ENCODE measurements around the gene RCSD1.

RCSD1 gene

GRCh38 chr1:167659450-167659849 is 29.4 kb downstream of the RCSD1 start:
- no peak overlapping the region for H3K27ac ChIP-seq (ENCODE audit: low read depth, low read length)
- H3K4me1 ChIP-seq (ENCODE audit: control insufficient read depth, insufficient read depth, low read length), result peaks cover 21% of the 10 kb centered on the region; the same call in 1 of the 2 replicates
- H3K4me3 ChIP-seq (ENCODE audit: low read depth, low read length), result no peak overlapping the region
- H3K27me3 ChIP-seq (ENCODE audit: control insufficient read depth, insufficient read depth, low read length), result no peaks in the 10 kb centered on the region
- no peak overlapping the region for H3K9ac ChIP-seq (ENCODE audit: low read length)
- no peaks in the 10 kb centered on the region for H3K36me3 ChIP-seq (ENCODE audit: control insufficient read depth, insufficient read depth, low read length)
- H3K9me3 ChIP-seq (ENCODE audit: control insufficient read depth, insufficient read depth, low read depth, low read length), result no peaks in the 10 kb centered on the region

DNA sequence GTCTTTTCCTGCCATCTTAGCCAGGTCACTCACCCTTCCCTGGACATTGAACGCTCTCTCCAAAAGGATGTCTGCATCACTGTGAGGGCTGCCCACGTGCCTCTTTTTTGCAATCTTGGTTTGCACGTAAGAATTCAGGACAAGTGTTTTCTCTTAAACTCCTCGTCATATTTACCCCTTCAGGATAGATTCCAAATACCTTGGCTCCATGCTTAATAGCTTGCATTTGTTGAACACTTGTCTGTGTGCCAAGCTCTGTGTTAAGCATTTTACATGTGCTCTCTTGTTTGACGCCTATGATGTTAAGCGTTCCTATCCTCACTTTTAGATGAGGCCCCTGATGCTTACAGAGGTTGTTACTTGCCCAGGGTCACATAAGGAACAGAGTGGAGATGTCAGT is 29.8 kb downstream of the RCSD1 start:
- no peak overlapping the region for H3K27ac ChIP-seq (ENCODE audit: low read depth, low read length)
- H3K36me3 ChIP-seq (ENCODE audit: control insufficient read depth, insufficient read depth, low read length), result no peaks in the 10 kb centered on the region
- H3K9me3 ChIP-seq (ENCODE audit: control insufficient read depth, insufficient read depth, low read depth, low read length), result no peaks in the 10 kb centered on the region
- H3K4me3 ChIP-seq (ENCODE audit: low read depth, low read length), result no peak overlapping the region
- H3K4me1 ChIP-seq (ENCODE audit: control insufficient read depth, insufficient read depth, low read length), result peaks cover 21% of the 10 kb centered on the region; the same call in 1 of the 2 replicates
- no peaks in the 10 kb centered on the region for H3K27me3 ChIP-seq (ENCODE audit: control insufficient read depth, insufficient read depth, low read length)
- H3K9ac ChIP-seq (ENCODE audit: low read length), result no peak overlapping the region

DNA sequence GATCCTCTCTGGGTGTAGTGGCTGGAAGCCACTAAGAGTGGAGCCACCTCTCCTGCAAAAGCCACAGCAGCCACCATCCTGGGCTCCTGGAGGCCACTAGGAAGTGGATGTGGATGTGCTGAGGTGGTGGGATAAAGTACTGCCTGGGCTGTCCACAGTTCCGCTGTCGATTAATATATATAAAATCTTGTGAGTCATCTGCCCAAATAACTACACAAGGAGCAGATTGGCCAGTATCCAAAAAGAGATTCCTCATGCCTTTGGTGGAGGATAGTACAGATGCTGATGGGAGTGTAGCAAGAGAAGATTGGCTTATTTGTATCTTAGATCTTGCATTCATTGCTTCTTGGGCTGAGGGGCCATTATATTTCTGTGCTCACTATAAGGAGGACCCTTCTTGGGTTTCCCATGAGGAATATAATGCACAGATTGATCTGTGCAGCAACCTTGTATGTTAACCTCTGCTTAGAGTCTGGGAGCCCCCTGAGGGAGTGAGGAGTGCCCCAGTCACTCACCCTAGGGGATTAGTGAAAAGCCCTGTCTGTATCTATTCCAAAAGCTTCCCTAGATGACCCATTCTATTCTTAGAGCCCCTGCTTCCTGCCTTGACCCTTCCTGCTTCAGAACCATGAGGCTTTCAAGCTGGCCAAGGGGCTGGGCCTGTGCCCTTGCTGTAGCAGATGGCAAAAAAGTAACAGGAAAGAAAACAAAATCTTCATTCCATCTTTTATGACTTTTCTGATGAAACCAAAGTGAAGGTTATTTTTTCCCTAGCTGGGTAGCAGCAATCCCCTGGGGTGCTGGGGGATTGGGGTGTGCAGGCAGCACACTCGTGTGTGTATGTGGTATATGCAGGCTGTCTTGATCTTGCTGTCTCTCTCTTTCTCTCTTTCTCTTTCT is 31.7 kb downstream of the RCSD1 start:
- Histone ChIP-seq H3K9me3 (ENCODE audit: control insufficient read depth, insufficient read depth, low read depth, low read length) (no peaks in the 10 kb centered on the region), H3K4me3 (ENCODE audit: low read depth, low read length) (no peak overlapping the region), H3K9ac (ENCODE audit: low read length) (no peak overlapping the region), H3K36me3 (ENCODE audit: control insufficient read depth, insufficient read depth, low read length) (no peaks in the 10 kb centered on the region), H3K27me3 (ENCODE audit: control insufficient read depth, insufficient read depth, low read length) (no peaks in the 10 kb centered on the region), H3K4me1 (ENCODE audit: control insufficient read depth, insufficient read depth, low read length) (peaks cover 24% of the 10 kb centered on the region; the same call in 1 of the 2 replicates), H3K27ac (ENCODE audit: low read depth, low read length) (no peak overlapping the region)

DNA sequence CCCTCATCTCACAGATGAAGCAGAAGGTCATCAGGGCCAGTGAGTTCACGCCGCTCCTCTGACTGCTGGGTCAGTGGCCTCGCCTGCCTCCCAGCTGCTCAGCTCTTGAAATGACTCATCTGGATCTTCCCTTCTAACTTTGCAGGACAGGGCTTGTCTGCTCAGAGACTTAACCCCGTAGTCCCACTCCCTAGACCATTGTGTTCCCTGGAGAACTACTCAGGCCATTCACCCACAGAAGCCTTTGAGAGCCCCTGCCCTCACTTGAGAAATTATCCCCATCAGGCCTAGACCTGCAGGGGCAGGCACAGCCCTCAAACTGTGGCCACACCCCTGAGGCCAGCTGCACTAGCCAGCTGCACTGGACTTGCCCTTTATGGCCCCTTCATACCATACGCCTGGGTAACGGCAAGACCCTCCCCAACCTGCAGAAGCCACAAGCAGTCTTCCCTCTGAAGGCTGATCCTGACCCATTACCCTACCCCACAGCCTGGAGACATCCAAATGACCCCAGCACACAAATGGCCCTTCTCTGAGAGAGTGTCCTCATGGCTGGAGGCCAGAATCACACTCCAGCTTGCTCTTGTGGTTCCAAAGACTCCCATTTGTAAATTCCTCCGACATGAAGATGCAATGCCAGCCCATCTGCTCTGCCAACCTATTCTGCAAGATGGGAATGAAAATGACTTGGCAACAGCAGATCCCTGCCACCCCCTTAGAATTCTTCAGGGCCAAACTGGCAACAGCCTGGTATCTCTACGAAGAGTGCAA is 33.2 kb downstream of the RCSD1 start:
- Histone ChIP-seq H3K4me3 (ENCODE audit: low read depth, low read length) (no peak overlapping the region), H3K27ac (ENCODE audit: low read depth, low read length) (no peak overlapping the region), H3K27me3 (ENCODE audit: control insufficient read depth, insufficient read depth, low read length) (no peaks in the 10 kb centered on the region), H3K9me3 (ENCODE audit: control insufficient read depth, insufficient read depth, low read depth, low read length) (no peaks in the 10 kb centered on the region), H3K9ac (ENCODE audit: low read length) (no peak overlapping the region), H3K36me3 (ENCODE audit: control insufficient read depth, insufficient read depth, low read length) (no peaks in the 10 kb centered on the region), H3K4me1 (ENCODE audit: control insufficient read depth, insufficient read depth, low read length) (peaks cover 24% of the 10 kb centered on the region; the same call in 1 of the 2 replicates)

GRCh38 chr1:167665469-167665868 is 35.4 kb downstream of the RCSD1 start:
- Histone ChIP-seq H3K4me3 (ENCODE audit: low read depth, low read length) (no peak overlapping the region), H3K27me3 (ENCODE audit: control insufficient read depth, insufficient read depth, low read length) (no peaks in the 10 kb centered on the region), H3K9me3 (ENCODE audit: control insufficient read depth, insufficient read depth, low read depth, low read length) (no peaks in the 10 kb centered on the region), H3K36me3 (ENCODE audit: control insufficient read depth, insufficient read depth, low read length) (no peaks in the 10 kb centered on the region), H3K9ac (ENCODE audit: low read length) (no peak overlapping the region), H3K27ac (ENCODE audit: low read depth, low read length) (no peak overlapping the region), H3K4me1 (ENCODE audit: control insufficient read depth, insufficient read depth, low read length) (peaks cover 23% of the 10 kb centered on the region; the same call in 1 of the 2 replicates)

DNA sequence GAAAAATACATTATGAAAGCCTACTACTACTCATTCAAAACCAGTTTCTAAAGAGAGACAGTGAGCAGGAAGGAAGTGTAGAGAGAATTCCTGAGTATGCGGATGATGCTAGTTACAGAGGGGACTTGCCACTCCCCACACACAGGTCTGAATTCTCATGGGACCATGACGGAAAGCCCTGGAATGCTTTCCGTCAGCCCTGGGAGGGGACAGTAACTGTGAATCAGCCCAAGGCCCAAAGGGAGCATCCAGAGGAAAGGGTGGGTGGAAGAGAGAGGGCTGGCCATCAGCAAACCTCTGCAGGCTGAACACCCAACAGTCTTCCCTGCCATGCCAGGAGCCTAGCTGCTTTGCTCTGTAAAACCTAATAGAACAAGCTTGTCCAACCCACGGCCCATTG is 36.4 kb downstream of the RCSD1 start:
- H3K36me3 ChIP-seq (ENCODE audit: control insufficient read depth, insufficient read depth, low read length), result no peaks in the 10 kb centered on the region

GRCh38 chr1:167667536-167667935 is 37.5 kb downstream of the RCSD1 start:
- Histone ChIP-seq H3K9ac (ENCODE audit: low read length) (no peak overlapping the region), H3K4me1 (ENCODE audit: control insufficient read depth, insufficient read depth, low read length) (peaks cover 20% of the 10 kb centered on the region; the same call in 1 of the 2 replicates), H3K27ac (ENCODE audit: low read depth, low read length) (no peak overlapping the region), H3K27me3 (ENCODE audit: control insufficient read depth, insufficient read depth, low read length) (no peaks in the 10 kb centered on the region), H3K9me3 (ENCODE audit: control insufficient read depth, insufficient read depth, low read depth, low read length) (no peaks in the 10 kb centered on the region), H3K4me3 (ENCODE audit: low read depth, low read length) (no peak overlapping the region), H3K36me3 (ENCODE audit: control insufficient read depth, insufficient read depth, low read length) (no peaks in the 10 kb centered on the region)

More for the DNA sequence above, 36.4 kb downstream of the RCSD1 start:
- Histone ChIP-seq H3K27me3 (ENCODE audit: control insufficient read depth, insufficient read depth, low read length) (no peaks in the 10 kb centered on the region), H3K27ac (ENCODE audit: low read depth, low read length) (no peak overlapping the region), H3K4me1 (ENCODE audit: control insufficient read depth, insufficient read depth, low read length) (peaks cover 23% of the 10 kb centered on the region; the same call in 1 of the 2 replicates), H3K4me3 (ENCODE audit: low read depth, low read length) (no peak overlapping the region), H3K9me3 (ENCODE audit: control insufficient read depth, insufficient read depth, low read depth, low read length) (no peaks in the 10 kb centered on the region), H3K9ac (ENCODE audit: low read length) (no peak overlapping the region)

- no peaks in the 10 kb centered on the region for H3K27me3 ChIP-seq (ENCODE audit: control insufficient read depth, insufficient read depth, low read length)
- no peaks in the 10 kb centered on the region for H3K9me3 ChIP-seq (ENCODE audit: control insufficient read depth, insufficient read depth, low read depth, low read length)
- no peak overlapping the region for H3K4me3 ChIP-seq (ENCODE audit: low read depth, low read length)
- H3K4me1 ChIP-seq (ENCODE audit: control insufficient read depth, insufficient read depth, low read length), result peaks cover 14% of the 10 kb centered on the region; the same call in 1 of the 2 replicates
- H3K36me3 ChIP-seq (ENCODE audit: control insufficient read depth, insufficient read depth, low read length), result no peaks in the 10 kb centered on the region
- no peak overlapping the region for H3K27ac ChIP-seq (ENCODE audit: low read depth, low read length)
- no peak overlapping the region for H3K9ac ChIP-seq (ENCODE audit: low read length)
Measured at GRCh38 chr1:167668108-167668507, 38.1 kb downstream of the RCSD1 start.

- H3K9me3 ChIP-seq (ENCODE audit: control insufficient read depth, insufficient read depth, low read depth, low read length), result no peaks in the 10 kb centered on the region
- peaks cover 11% of the 10 kb centered on the region; the same call in 1 of the 2 replicates for H3K4me1 ChIP-seq (ENCODE audit: control insufficient read depth, insufficient read depth, low read length)
- H3K4me3 ChIP-seq (ENCODE audit: low read depth, low read length), result no peak overlapping the region
- H3K36me3 ChIP-seq (ENCODE audit: control insufficient read depth, insufficient read depth, low read length), result no peaks in the 10 kb centered on the region
- no peak overlapping the region for H3K27ac ChIP-seq (ENCODE audit: low read depth, low read length)
- H3K9ac ChIP-seq (ENCODE audit: low read length), result no peak overlapping the region
- no peaks in the 10 kb centered on the region for H3K27me3 ChIP-seq (ENCODE audit: control insufficient read depth, insufficient read depth, low read length)
Measured at GRCh38 chr1:167669209-167670124, 39.4 kb downstream of the RCSD1 start.

DNA sequence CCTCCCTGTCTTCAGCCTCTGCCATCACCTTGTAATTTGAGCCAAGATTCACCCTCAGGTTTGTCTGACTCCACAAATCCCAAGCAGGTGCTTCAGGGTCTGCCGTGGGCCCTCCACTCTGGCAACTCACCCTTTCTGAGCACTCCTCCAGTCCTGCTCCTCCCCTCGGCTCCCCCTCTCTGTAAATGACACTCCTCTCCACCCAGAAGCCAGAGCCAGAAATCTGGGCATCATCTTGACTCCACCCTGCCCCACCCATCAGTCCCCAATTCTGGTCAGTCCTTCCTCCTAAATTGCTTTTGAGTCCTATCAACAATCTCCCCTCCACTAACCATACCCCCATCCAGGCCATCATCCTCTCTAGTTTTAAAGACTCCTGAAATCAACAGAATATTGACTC is 40.5 kb downstream of the RCSD1 start:
- no peaks in the 10 kb centered on the region for H3K9me3 ChIP-seq (ENCODE audit: control insufficient read depth, insufficient read depth, low read depth, low read length)
- no peaks in the 10 kb centered on the region for H3K27me3 ChIP-seq (ENCODE audit: control insufficient read depth, insufficient read depth, low read length)
- H3K36me3 ChIP-seq (ENCODE audit: control insufficient read depth, insufficient read depth, low read length), result no peaks in the 10 kb centered on the region
- H3K4me3 ChIP-seq (ENCODE audit: low read depth, low read length), result no peak overlapping the region
- H3K4me1 ChIP-seq (ENCODE audit: control insufficient read depth, insufficient read depth, low read length), result peaks cover 11% of the 10 kb centered on the region; the same call in 1 of the 2 replicates
- H3K9ac ChIP-seq (ENCODE audit: low read length), result no peak overlapping the region
- no peak overlapping the region for H3K27ac ChIP-seq (ENCODE audit: low read depth, low read length)
